H1 (cell line): ENCODE data around the gene MT1H.
"Not testable (repeated sequence)": the region's sequence is repeated elsewhere in the genome, so short reads cannot be mapped to it uniquely, and the experiment has no call there.

Experiments used
- BCL11A ChIP-seq, 2 experiments: IDR thresholded peaks; one replicate each; pipeline ENCODE4 v1.6.1; 2011; ENCODE audit warnings: low read depth in 2 of 2, low read length in 2 of 2, mild to moderate bottlenecking in 2 of 2
- BRCA1 ChIP-seq: IDR thresholded peaks from 2 replicates; pipeline ENCODE4 v1.6.1; 2012; ENCODE audit warnings: low read depth, low read length, improper control_type of control experiment
- CHD2 ChIP-seq: IDR thresholded peaks from 2 replicates; pipeline ENCODE4 v1.6.1; 2012; ENCODE audit warnings: low read length, improper control_type of control experiment
- CTCF ChIP-seq, 3 experiments: IDR thresholded peaks; 1 replicate in 2 of 3; 2 replicates in 1 of 3; pipeline versions ENCODE4 v1.5.1 to v1.6.1; 2011; ENCODE audit warnings: low read length in 3 of 3, mild to moderate bottlenecking in 3 of 3, inconsistent platforms in 2 of 3, low read depth in 1 of 3, moderate library complexity in 1 of 3; ENCODE audit not compliant: insufficient read depth in 1 of 3; ENCODE audit errors: control extremely low read depth in 1 of 3
- JUND ChIP-seq: IDR thresholded peaks from 2 replicates; pipeline ENCODE4 v1.6.1; 2011; ENCODE audit warnings: mild to moderate bottlenecking, improper control_type of control experiment, low read length
- POLR2A ChIP-seq, 2 experiments: IDR thresholded peaks; 1 replicate in 1 of 2; 2 replicates in 1 of 2; pipeline ENCODE4 v1.6.1; 2011; ENCODE audit warnings: low read depth in 2 of 2, low read length in 2 of 2, mild to moderate bottlenecking in 2 of 2; ENCODE audit errors: control extremely low read depth in 1 of 2
- POLR2AphosphoS5 ChIP-seq: IDR thresholded peaks from 2 replicates; pipeline ENCODE4 v1.6.1; 2011; ENCODE audit warnings: low read depth, low read length
- SIN3A ChIP-seq, 2 experiments: IDR thresholded peaks in 1 of 2; conservative IDR thresholded peaks in 1 of 2; 2 replicates each; pipeline ENCODE4 v1.6.1; 2011 to 2012; ENCODE audit warnings: low read length in 2 of 2, improper control_type of control experiment in 1 of 2, low read depth in 1 of 2, mild to moderate bottlenecking in 1 of 2
- SP2 ChIP-seq: IDR thresholded peaks from 2 replicates; pipeline ENCODE4 v1.6.1; 2012; ENCODE audit warnings: mild to moderate bottlenecking, low read length, inconsistent platforms
- ZNF274 ChIP-seq: IDR thresholded peaks from 2 replicates; pipeline ENCODE4 v1.7.0; 2012; ENCODE audit warnings: low read length, borderline replicate concordance; ENCODE audit errors: extremely low read depth
- TF ChIP-seq, protein P1 (sequence below): IDR thresholded peaks from 2 replicates; pipeline ENCODE4 v1.6.1; 2011; ENCODE audit warnings: low read length, improper control_type of control experiment

DNA sequence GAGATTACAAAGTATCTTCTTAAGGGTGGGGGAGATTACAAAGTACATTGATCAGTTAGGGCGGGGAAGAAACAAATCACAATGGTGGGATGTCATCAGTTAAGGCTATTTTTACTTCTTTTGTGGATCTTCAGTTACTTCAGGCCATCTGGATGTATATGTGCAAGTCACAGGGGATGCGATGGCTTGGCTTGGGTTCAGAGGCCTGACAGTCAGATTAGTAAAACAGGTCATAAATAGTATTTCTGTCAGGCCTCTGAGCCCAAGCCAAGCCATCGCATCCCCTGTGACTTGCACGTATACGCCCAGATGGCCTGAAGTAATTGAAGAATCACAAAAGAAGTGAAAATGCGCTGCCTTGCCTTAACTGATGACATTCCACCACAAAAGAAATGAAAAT lies 5.0 kb downstream of the MT1H start:
- not testable (repeated sequence) for TF ChIP-seq POLR2A (IDR thresholded peaks at IDR 0.05; ENCODE audit: control extremely low read depth in 1 of 2, low read depth in 2 of 2, low read length in 2 of 2); CTCF (IDR thresholded peaks at IDR 0.05; ENCODE audit: control extremely low read depth in 1 of 3, insufficient read depth in 1 of 3, low read depth in 1 of 3, low read length in 3 of 3); JUND; POLR2AphosphoS5; BRCA1; ZNF274; CHD2; BCL11A (IDR thresholded peaks at IDR 0.05; ENCODE audit: low read depth in 2 of 2, low read length in 2 of 2); SIN3A (conservative IDR thresholded peaks at IDR 0.05 in 1 of 2, IDR thresholded peaks at IDR 0.05 in 1 of 2; ENCODE audit: low read depth in 1 of 2, low read length in 2 of 2); SP2
- TF ChIP-seq, protein P1, sequence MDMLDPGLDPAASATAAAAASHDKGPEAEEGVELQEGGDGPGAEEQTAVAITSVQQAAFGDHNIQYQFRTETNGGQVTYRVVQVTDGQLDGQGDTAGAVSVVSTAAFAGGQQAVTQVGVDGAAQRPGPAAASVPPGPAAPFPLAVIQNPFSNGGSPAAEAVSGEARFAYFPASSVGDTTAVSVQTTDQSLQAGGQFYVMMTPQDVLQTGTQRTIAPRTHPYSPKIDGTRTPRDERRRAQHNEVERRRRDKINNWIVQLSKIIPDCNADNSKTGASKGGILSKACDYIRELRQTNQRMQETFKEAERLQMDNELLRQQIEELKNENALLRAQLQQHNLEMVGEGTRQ, result not testable (repeated sequence)
